ENCODE measurements around the gene MKX. TPM values are rescaled to one million over a fixed set of nuclear protein-coding genes. Genes with fewer than 3 reads are reported as not detected.

The MKX gene
- total and polyA plus RNA-seq, 9 of the 15 experiments (the other 6 are each of a cell fraction or from before 2014, with no cell fraction given): 0.07 TPM; not detected in 7

DNA sequence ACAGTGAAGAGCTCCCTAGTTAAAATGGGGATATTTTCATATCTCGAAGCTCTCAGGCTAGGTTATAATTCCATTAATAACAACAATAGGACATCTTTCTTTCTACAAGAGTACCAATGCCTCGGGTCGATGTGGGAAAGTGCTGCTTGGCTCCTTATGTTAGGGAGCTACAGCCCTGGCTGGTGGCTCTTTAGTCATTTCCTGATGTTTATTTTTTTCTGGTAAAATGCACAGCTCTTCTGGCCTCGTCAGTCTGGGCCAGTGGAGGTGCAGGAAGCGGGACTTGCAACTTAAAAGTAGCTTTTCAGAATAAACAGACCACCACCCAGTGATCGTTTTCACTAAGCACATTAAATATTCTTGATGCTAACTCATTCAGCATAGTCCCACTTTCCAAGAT lies 58.3 kb downstream of the MKX start:
- ChIA-PET POLR2A (interaction anchor here (1.0 kb wide), 1 partner anchor 12 kb away, joined by 3 read pairs; no protein-coding TSS in a partner anchor), CTCF (ENCODE audit: low intra/inter-chr PET ratio) (no interaction called here)
- Histone ChIP-seq H3K4me1 (replicated peaks in 1 of 2; ENCODE audit: control insufficient read depth in 2 of 2, insufficient read depth in 2 of 2, low read length in 2 of 2) (no peaks in the 10 kb centered on the region), H3K9me3 (replicated peaks; ENCODE audit: control insufficient read depth, insufficient read depth, low read depth, low read length) (no peaks in the 10 kb centered on the region), H3K27ac (ENCODE audit: extremely low read depth, low read depth, low read length) (no peak overlapping the region), H3K36me3 (ENCODE audit: control insufficient read depth, insufficient read depth, low read length) (no peaks in the 10 kb centered on the region), H3K4me2 (ENCODE audit: insufficient read depth, low read length) (no peak overlapping the region), H3K27me3 (ENCODE audit: control insufficient read depth in 2 of 2, insufficient read depth in 2 of 2, low read length in 2 of 2) (peaks cover 3 to 5% of the 10 kb centered on the region in 2 experiments; a peak in 3 of 5 replicates), H3K9ac (ENCODE audit: insufficient read depth in 1 of 2, low read depth in 2 of 2, low read length in 2 of 2) (no peak overlapping the region), H3K9me1 (ENCODE audit: control insufficient read depth, insufficient read depth, low read length) (no peaks in the 10 kb centered on the region), H3K4me3 (no peak overlapping the region), H2AFZ (ENCODE audit: low read depth, low read length) (no peak overlapping the region), H4K20me1 (replicated peaks; ENCODE audit: control insufficient read depth, insufficient read depth, low read length) (no peaks in the 10 kb centered on the region), H3K79me2 (ENCODE audit: control insufficient read depth, insufficient read depth, low read length) (no peaks in the 10 kb centered on the region)
- in situ Hi-C loops (cut with MboI): no loop called here
- intact Hi-C loops (cut with micrococcal nuclease): no loop called here
- DNase-seq (ENCODE audit: extremely low read depth in 1 of 4, low spot score in 3 of 4): no peak
- WGBS (ENCODE audit: insufficient coverage, low coverage, missing lambda C conversion rate): 0% methylated on average over 6 of the region's 6 CpGs
- no peak for FAIRE-seq
- no peak for ATAC-seq
- TF ChIP-seq RNF2 (IDR thresholded peaks at IDR 0.05): no peak
- TF ChIP-seq ZNF408 (CRISPR knock-in tag; IDR thresholded peaks at IDR 0.05; ENCODE audit: low read depth): no peak
- TF ChIP-seq KLF13 (tag; IDR thresholded peaks at IDR 0.05; ENCODE audit: borderline replicate concordance, low read depth): no peak
- TF ChIP-seq, protein P1, sequence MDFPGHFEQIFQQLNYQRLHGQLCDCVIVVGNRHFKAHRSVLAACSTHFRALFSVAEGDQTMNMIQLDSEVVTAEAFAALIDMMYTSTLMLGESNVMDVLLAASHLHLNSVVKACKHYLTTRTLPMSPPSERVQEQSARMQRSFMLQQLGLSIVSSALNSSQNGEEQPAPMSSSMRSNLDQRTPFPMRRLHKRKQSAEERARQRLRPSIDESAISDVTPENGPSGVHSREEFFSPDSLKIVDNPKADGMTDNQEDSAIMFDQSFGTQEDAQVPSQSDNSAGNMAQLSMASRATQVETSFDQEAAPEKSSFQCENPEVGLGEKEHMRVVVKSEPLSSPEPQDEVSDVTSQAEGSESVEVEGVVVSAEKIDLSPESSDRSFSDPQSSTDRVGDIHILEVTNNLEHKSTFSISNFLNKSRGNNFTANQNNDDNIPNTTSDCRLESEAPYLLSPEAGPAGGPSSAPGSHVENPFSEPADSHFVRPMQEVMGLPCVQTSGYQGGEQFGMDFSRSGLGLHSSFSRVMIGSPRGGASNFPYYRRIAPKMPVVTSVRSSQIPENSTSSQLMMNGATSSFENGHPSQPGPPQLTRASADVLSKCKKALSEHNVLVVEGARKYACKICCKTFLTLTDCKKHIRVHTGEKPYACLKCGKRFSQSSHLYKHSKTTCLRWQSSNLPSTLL (IDR thresholded peaks at IDR 0.05): no peak
- no peak for TF ChIP-seq FOSL1 (tag; conservative IDR thresholded peaks at IDR 0.05)
- TF ChIP-seq, protein P2, sequence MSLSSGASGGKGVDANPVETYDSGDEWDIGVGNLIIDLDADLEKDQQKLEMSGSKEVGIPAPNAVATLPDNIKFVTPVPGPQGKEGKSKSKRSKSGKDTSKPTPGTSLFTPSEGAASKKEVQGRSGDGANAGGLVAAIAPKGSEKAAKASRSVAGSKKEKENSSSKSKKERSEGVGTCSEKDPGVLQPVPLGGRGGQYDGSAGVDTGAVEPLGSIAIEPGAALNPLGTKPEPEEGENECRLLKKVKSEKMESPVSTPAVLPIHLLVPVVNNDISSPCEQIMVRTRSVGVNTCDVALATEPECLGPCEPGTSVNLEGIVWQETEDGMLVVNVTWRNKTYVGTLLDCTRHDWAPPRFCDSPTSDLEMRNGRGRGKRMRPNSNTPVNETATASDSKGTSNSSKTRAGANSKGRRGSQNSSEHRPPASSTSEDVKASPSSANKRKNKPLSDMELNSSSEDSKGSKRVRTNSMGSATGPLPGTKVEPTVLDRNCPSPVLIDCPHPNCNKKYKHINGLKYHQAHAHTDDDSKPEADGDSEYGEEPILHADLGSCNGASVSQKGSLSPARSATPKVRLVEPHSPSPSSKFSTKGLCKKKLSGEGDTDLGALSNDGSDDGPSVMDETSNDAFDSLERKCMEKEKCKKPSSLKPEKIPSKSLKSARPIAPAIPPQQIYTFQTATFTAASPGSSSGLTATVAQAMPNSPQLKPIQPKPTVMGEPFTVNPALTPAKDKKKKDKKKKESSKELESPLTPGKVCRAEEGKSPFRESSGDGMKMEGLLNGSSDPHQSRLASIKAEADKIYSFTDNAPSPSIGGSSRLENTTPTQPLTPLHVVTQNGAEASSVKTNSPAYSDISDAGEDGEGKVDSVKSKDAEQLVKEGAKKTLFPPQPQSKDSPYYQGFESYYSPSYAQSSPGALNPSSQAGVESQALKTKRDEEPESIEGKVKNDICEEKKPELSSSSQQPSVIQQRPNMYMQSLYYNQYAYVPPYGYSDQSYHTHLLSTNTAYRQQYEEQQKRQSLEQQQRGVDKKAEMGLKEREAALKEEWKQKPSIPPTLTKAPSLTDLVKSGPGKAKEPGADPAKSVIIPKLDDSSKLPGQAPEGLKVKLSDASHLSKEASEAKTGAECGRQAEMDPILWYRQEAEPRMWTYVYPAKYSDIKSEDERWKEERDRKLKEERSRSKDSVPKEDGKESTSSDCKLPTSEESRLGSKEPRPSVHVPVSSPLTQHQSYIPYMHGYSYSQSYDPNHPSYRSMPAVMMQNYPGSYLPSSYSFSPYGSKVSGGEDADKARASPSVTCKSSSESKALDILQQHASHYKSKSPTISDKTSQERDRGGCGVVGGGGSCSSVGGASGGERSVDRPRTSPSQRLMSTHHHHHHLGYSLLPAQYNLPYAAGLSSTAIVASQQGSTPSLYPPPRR (CRISPR knock-in tag; IDR thresholded peaks at IDR 0.05; ENCODE audit: borderline replicate concordance): no peak
- TF ChIP-seq ELF2 (CRISPR knock-in tag; IDR thresholded peaks at IDR 0.05): no peak
- no peak for TF ChIP-seq SREBF2 (CRISPR knock-in tag; IDR thresholded peaks at IDR 0.05)
- no peak for TF ChIP-seq ZNF589 (CRISPR knock-in tag; IDR thresholded peaks at IDR 0.05; ENCODE audit: low read depth)
- TF ChIP-seq XRCC3 (IDR thresholded peaks at IDR 0.05): no peak
- BruUV-seq (replicated peaks): no TSS peak
